ENCODE data around the gene PRKCH.

Gene PRKCH

DNA sequence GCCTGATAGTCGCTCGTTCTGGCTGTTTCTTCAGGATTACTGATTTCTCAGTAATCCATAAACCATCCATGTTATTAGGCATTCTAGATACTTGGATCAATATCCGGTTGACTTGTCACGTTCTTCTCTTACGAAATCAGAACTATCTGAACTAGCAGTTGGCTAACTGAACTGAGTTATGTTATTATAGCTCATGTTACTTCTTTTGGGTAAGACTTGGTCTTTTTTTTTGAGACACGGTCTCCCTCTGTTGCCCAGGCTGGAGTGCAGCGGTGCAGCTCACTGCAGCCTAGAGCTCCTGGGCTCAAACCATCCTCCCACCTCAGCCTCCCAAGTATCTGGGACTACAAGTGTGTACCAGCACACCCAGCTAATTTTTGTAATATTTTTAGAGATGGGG, 178.6 kb downstream of the PRKCH start:
- DNase-seq = no peak

DNA sequence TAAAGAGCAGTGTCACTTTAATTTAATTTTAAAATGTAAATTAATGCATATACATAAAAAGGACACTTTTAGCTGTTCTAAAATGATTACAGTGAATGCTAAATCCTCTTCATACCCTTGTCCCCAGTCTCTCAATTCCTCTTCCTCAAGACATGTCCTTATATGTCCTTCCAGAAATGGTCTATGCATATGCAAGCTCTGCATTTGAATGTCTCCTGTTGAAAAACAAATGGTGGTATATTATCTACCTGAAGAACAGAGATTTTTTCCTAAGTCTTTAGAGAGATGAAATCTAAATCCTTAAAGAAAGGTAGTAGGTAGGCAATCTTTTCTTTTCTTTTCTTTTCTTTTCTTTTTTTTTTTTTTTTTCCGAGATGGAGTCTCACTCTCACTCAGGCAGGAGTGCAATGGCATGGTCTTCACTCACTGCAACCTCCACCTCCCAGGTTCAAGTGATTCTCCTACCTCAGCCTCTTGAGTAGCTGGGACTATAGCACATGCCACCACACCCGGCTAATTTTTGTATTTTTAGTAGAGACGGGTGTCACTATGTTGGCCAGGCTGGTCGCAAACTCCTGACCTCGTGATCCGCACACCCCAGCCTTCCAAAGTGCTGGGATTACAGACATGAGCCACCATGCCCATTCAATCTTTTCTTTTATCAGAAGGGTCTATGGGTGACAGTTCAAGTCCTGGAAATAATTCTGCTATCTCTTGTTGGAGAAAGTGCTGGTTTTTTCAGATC, 180.5 kb downstream of the PRKCH start:
- no peak for DNase-seq

DNA sequence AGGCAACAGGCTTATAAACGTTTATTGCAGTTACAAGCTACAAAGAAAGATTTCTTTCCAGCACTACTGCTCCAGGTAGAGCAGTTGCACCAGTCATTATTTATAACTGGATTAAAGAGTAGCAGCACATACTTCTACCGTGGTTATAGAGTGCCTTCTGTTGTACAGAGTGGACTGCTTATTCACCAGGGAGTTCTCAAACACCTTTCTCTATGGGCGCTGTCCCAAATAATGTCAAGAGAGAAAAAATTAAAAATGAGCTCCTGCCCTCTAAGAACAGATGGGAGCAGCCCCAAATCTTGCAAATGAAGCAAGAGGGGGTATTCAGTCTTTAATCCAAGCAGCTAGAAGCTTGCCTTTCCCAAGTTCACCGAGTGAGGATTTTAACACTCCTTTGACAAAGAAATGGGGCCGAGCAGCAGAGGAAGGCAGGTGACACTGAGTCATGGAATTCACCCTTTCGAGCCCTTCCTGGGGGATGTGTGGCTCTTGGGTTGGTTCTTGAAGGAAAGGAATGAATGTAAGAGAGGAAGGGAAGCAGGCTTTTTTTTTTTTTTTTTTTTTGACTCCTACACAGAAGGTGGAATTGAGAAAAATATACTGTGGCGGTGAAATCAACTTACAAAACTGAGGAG, 181.2 kb downstream of the PRKCH start:
- DNase-seq = peak; percentile 46

DNA sequence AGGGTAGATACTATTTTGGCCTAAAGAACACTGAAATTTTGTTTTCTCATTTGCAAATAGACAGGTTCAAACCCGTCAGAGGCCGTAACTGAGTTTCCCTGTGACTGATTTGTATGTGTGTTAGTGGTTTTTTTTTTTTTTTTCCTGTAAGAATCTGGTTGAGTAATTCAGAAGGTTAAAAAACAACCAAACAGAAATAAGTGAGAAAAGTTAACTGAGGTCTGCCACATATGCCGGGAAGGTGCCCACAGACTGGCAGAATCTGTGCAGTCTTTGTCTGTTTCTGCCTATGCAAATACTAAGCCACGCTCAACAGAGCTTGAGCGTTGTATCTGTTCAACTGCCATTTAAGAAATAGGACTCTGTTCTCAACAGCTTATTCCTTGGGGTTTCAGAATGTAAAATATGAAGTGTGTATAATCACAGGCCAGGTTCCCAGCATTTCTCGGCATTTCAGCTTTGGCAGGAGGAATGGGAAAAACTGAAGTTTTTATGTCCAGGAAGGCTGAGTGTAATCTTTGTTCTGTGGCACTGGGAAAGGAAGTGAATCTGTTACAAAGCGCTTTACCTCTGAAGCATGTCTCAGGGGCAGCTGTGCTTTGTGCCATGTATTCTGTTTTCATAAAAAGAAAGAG, 181.9 kb downstream of the PRKCH start:
- DNase-seq = no peak

DNA sequence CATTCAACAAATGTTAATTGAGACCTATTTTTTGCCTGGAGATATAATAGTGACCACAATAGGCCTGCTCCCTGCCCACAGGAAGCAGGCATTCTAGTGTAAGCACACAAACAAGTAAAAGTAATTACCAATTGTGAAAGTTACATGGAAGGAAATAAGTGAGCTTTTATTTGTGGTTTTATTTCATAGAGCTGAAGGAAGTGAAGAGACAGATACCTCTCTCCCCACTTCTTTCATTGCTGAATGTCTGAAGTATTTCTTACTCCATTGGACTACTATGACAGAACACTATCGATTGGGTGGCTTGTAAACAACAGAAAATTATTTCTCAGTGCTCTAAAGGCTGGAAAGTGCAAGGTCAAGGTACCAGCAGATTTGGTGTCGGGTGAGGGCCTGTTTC, 183.5 kb downstream of the PRKCH start:
- DNase-seq = no peak

DNA sequence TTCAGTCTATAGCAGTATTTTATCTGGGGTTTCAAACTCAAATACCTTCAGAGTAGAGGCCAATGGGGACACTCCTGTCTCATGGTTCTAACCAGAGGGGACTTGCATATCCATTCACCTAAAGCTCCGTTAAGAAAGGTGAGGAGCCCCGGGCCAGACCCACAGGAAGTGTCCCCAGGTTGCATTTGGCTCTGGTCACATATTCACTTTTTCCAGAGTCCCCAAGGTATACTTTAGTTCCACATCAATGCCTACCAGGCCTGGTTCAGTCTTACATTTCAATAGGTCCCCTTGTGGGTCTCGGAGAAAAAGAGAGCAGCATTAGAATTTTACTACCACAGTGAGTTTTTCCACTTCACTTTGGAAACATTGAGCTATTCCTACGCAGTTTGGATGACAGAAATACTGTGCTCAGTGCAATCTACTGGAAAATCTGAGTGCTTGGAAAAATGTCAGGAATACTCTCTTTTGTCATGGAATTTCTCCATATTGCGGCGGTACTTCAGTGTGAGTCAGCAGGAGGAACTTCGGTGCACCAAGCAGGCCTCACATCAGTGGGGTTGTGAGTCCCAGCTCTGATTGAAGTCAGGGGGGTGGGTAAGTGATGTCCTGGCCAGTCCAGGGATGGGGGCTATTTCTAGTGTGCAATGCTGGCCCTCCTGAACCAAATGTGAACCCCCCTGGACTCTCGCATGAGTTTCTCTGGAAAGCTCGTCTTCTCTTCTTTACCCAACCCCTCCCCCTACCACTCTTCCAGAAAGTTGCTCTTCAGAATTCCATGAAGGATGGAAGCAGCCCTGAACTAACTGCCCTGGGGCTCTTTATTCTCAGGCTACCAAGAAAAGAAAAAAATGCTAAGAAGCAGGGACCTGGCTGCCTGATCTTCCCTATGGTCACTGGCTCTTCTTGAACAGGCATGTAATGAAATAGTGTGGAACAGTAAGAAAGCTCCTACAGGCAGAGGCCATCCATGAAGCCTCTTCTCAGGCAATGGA, 184.7 kb downstream of the PRKCH start:
- DNase-seq = no peak

DNA sequence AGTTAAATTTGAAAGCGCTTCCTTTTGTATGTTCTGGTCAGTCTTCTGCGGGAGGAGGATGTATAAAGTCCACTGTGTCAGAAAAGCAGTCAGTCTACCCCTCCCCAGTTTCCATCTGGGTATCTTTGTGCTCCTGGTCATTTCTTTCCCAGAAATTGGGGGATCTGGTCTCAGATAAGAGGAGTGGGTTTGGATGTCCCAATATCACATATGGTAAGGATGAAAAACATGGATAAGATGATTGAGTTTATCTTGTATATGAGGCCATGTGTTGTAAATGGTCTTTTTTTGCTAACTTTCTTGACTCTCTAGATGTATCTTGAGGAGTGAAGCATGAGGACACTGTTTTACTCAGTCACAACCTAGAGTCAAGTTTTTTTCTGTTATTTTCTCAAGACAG, 187.1 kb downstream of the PRKCH start:
- DNase-seq = no peak

DNA sequence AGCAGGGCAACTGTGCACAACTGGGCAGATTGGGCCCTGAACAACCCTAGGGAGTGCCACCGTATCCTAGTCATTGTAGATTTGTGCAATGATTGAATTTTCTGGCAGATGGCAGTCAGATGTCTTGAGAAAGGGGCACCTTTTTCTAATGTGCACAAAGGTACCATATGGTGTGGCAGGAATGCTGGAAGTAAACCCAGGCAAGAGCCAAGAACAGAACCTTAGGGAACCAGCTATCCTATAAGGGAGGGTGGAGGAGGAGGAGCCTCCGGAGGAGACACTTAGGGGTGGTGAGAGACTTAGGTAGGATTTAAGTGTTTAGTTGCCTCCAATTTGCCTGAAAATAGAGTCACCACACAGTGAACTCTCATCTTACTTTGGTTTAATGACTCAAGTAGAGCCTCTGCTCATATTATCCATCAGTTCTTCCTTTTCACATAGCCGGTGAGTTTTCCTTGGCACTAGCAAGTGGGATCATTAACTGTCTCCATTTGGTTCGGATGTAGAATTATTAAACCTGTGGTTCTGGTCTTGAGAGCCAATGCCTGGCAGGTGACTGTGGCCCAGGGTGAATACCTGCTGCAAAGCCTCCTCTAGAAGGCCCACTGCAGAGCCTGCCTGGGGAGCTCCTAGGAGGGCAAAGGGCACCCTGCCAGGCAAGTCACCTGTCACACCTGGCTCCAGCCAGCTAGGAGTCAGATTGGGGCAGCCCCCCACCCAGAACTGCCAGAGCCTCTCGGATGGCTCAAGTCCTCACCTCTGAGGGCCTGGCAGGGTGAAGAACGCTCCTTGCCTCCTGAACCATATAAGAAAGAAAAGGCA, 189.6 kb downstream of the PRKCH start:
- DNase-seq = no peak

DNA sequence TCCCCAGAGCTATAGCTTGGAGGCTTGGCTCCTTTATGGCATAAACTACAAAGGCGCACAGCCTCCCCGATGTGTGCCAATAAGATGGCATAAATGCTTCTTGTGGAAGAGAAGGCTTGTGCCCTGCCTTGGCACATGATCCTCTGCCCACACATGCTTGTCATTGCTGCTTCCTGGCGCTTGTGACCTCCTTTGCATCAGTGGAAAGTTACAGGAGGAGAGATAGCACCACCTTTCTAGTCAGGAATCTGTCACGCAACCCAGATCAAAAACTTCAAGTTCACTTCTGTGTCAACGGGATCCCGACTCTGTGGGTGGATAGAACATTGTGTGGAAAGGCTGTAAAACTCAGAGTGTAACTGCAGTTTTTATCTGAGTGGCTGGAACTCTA, 190.2 kb downstream of the PRKCH start:
- DNase-seq = no peak

DNA sequence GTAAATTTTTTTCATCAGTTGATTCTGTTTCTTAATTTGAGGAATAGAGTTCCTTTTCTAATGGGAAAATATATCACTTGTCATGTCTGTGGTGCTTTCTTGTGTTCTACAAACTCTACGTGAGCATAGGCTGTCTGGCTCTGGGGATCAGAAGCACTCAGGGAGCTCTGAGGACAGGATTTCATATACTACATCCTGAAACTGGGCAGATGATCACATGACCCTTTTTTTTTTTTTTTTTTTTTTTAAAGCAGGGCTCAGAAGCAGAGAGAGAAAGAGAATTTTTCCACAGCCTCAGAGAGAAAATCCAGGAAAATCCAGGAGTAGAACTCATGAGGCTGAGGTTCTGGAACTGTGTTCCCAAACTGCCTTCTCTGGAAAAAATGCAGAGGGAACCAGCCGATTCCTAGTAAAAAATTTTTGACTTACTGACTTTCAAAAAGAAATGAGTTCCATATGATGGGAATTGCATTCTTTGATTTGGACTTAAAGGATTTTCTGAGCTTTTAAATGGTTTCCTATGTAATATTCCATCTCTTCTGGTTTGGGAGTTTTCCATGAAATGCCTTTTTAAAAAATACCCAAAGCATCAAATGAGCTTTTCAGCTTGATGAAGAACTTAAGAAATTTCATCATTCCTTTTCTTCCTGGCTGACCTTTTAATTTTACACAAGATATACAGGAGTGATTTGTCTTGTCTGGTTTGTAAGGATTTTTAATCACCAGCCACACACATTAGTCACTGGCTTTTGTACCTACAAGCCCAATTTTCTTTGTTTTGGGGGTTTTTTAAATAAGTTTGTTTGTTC, 190.9 kb downstream of the PRKCH start:
- no peak for DNase-seq

DNA sequence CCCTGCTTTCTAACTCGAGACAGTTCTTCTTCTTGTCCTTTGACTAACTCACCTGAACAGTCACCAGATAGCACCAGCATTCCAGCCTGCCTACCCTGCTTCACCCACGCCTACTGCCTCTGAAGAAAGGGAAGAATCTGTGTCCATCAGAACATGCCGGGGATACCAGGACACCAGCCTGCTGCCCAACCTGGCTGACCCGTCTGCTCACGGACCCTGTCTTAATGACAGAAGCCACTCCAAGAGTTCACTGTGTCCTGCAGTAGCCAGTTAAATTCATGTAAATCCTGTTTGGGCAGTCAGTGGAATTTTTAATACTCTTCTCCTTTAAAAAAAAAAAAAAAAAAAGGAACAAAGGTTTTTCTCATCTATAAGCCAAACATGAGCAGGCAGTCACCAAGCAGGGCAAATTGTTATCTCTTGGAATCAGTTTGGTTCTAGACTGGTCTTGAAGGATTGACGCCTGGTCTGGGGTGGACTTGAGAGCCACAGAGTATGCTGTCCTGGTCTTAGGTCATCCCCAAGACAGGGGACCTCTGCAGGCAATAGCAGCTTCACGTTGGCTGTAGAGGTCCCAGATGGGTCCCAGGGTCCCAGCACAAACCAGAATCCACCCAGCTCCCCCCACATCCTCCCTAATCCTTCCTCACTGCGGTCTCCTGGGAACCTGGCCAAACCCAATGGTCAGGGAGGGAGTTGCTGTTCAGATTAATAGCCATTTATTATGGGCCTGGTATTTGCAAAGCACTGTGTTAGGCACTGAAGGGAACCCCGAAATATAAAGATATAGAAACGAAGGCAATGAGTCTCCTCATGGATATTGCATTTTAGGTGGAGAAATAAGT, 192.8 kb downstream of the PRKCH start:
- DNase-seq = no peak

DNA sequence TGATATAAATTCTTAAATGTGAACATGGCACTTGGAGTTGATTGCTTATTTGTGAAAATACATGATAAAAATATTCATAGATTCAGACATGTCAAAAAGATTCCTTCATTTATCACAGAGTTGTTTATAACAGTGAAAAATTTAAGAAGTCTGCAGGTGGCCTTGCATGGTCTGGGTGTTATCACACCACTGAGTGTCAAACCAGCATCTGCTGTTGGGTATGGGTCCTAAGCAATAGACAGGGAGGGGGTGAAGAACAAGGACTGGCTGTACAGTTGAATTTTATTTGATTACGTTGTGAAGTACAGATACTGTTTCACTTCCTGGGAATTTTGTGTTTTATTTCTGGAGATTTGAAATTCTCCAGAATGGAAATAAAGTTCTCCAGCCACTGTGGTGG, 193.5 kb downstream of the PRKCH start:
- no peak for DNase-seq

DNA sequence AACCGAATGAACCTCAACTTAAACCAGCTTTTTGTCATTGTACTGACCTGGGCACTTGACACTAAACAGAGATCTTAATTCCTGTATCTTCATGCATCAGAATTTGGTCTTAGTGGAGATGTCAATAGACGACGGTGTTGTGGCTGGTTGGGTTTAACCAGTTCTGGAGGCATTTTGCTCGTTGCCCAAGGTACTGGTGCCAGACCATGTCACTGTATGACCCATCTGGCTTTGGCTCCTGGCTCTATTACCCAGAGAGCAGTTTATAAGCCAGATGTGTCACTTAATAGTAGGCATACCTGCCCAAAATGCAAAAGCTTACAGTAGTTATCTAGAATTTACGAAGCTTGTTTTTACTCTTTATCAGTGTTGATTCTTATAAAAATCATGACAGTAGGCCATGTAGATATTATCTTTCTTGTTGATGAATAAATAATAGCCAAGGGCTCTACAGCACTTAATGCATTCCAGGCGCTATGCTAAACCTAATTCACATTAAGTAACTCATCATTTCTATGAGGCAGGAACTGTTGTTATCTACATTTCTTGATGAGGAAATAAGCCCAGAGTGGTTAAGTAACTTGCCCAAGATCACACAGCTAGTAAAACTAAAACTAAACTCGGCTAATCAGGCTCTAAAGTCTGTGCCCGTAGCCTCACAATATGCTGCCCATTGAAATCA, 194.2 kb downstream of the PRKCH start:
- no peak for DNase-seq

DNA sequence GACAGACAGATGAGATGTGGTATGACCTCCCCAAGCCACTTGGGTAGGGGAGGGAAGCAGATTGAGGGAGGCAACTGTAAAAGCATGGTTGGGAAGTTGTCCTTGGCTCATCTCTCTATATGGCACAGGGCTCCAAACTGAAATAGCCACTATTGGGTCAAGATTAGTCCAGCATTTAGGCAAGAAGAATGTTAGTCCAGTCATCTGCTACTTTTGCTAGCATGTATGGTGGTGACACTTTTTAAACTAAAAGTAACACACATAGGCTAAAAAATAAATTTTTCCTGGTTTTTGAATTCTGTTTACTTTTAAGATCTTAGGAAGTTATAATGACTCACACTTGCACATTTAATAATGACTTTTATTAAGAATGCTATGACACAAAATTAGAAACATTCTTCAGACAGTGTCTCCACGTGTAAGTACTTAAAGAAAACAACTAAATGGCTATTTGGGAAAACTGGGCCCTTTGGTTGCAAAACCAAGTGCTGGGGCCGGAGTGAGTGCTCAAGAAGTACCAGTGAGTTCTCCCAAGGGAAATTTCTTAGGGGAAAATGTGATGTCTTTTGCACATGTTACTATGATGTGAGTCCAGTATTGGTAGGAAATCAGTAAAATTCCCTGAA, 194.9 kb downstream of the PRKCH start:
- DNase-seq = no peak

DNA sequence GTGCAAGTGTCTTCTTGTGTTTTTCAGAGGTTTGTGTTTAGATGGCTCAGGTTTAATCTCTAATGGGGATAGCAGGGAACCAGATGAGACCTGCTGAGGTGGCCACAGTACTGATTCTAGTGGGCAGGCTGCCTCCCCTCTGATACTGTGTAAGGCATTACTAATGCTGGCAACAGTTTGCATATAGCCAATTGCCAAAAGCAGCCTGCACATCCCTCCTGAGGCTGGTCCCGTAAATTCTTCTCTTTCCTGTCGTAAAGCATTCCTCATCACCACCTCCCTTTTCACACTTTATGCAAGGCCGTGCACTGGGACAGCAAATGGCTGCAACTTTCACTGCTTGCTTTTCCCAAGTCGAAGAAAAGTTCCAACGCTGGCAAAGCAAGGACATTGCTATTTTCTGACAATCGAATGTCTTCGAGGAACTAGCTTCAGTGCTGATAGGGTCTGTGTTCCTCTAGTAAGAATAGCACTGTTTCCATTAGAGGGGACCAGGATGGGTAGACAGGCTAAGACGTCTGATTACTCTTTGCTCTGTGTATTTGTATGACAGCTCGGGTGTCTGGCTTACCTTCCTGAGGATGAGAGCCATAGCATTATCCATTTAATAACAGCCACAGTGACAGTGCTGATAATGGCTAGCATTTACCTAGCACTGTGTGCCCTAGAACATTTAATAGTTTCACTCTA, 195.7 kb downstream of the PRKCH start:
- DNase-seq = no peak

DNA sequence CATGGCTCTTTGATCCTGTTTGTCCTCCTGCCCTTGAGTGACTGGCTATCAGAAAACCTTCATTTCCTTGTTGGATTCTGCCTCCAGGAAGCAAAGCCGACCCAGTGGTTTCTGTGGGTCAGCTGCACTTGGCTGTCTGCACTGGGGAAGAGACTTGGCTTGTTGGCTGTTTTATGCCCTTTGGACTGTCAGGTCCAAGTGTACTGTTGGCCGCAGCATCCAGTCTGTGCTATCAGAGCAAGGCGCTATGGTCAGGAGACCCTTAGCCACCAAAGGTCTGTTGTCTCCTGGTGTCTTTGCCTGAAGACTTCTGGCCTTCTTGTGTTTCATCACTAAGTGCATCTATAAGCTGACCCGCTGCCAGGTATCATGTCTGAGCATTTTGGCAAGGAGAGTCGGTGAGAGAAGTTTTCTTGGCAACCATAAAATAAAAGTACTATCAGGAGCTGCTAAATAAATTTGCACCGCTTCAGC, 196.6 kb downstream of the PRKCH start:
- no peak for DNase-seq

DNA sequence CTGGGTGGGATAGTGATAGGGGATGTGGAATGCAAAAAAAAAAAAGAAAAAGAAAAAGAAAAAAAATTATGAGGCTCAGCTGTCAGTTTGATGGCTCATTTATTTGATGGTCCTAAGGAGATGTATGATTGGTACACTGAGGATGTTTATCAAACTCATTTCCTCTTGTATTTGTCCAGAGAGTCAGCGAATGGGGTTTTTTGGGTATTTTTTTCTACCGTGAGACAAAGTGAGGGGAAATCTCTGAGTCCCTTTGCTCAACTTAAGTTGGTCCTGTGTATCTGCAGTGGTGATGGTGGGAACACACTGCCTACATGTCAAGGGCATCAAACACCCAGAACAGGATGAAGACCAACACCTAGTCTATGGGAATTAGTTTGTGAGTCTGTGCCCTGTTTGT, 197.0 kb downstream of the PRKCH start:
- DNase-seq = no peak

DNA sequence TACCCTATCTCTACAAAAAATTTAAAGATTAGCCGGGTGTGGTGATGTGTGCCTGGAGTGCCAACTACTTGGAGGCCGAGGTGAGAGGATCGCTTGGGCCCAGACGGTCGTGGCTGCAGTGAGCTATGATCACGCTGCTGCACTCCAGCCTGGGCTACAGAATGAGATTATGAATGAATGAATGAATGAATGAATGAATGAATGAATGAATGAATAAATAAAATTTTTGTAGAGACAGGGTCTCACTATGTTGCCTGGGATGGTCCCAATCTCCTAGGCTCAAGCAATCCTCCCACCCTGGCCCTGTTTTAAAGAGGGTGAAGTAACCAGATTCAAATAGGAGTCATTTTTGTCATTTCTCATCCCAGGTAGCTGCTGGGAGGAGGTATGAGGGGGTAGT, 197.7 kb downstream of the PRKCH start:
- DNase-seq = no peak

DNA sequence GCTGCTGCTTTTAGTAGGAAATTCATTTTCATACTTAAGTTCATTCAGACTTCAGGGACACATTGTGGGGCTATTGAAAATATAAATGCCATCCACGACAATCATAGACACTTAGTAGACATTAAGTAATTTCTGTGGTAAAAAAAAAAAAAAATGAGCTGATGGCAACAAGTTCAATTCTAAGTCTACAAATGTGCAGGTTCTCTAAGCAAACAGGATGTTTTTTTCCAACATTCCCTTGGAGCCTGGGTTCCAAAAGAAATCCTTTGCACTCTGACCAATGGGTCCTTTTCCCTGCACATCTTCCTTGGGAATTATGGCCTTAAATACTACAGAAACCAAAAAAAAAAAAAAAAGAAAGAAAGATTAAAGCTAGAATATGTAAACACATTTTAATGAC, 198.4 kb downstream of the PRKCH start:
- DNase-seq = no peak
